HG02884 (cell line): ENCODE measurements around the gene GATA1.
A peak's percentile ranks its signal among the peaks of the same experiment; 100 is the strongest.

Source experiments
- ATAC-seq: cut with Tn5 transposase; IDR thresholded peaks from one replicate; pipeline ENCODE4 v1.9.1; 2021; ENCODE audit warnings: mild to moderate bottlenecking, moderate library complexity; ENCODE audit not compliant: unreplicated experiment

The GATA1 gene

DNA sequence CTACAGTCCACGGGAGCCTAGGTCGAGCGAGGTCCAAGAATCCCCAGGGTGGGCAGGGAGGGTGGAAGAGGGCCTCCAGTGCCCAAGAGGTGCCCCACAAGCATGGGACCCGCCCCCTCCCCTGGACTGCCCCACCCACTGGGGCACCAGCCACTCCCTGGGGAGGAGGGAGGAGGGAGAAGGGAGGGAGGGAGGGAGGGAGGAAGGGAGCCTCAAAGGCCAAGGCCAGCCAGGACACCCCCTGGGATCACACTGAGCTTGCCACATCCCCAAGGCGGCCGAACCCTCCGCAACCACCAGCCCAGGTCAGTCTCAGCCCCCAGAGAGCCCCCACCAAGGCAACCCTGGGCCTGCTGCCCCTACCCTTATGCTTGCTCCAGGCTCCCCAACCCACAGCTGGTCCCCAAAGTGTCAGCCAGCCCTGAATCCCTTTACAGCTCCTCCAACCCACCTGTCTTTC, at the start of gene GATA1:
GATA1 (plus strand) TSS at position 250 of the 460 bp plus-strand sequence. CDS start 4,520 bp downstream, outside the sequence.
- ATAC-seq, result no peak

DNA sequence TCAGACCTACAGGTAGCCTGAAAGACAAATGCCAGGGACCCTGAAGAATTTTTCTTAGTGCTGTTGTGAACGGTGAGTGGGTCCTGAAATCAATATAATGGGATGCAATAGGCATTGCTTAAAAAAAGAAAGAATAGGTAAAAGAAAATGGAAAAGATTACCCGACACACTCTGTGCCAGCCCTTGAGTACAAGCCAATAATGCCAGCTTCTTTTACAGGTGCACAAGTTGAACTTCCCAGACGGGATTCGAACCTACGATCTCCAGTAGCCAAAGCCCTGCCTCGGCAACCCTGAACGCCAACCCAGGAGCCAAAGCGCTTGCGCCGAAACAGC, 49.5 kb upstream of the GATA1 start:
- no peak for ATAC-seq

- ATAC-seq, result peak; percentile 98
These were observed 49.0 kb upstream of the GATA1 start for GRCh38 chrX:48737213-48737938.

DNA sequence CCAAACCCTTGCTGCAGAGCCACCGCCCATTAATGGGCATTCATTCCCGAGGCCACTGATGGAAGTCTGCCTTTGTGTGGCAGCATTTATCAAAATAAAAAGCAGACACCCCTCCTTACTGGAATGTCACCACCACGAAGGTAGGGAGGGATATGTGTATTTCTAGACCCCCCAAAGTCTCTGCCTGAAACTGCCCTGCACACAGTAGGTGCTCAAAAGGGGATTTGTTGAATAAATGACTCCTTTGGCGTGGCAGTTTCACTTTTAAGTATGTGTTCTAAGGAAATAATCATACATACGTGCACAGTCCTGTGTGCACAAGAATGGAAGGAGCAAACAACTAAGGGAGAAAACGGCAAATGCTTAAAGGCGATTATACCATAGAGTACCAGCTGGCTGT, 48.5 kb upstream of the GATA1 start:
- no peak for ATAC-seq

DNA sequence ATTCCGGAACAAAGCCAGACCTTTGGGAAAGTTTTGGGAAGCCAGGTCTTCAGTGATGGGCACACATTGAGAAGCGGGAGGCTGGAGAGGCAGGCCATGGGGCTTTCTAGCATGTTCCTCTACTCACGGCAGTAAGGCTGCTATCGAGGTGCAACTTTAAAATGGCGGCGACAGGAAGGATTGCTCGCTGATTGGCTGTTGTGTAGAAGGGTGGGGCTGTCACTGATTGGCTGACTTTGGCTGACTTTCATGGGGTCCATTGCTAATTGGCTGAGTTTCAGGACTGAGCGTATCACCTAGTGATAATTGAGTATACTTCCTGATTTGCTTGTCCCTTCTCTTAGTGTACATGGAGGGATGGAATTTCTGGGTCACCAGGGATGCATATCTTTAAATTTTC, 44.6 kb upstream of the GATA1 start:
- no peak for ATAC-seq

- no peak for ATAC-seq
These were observed 41.2 kb upstream of the GATA1 start for GRCh38 chrX:48745222-48745621.

DNA sequence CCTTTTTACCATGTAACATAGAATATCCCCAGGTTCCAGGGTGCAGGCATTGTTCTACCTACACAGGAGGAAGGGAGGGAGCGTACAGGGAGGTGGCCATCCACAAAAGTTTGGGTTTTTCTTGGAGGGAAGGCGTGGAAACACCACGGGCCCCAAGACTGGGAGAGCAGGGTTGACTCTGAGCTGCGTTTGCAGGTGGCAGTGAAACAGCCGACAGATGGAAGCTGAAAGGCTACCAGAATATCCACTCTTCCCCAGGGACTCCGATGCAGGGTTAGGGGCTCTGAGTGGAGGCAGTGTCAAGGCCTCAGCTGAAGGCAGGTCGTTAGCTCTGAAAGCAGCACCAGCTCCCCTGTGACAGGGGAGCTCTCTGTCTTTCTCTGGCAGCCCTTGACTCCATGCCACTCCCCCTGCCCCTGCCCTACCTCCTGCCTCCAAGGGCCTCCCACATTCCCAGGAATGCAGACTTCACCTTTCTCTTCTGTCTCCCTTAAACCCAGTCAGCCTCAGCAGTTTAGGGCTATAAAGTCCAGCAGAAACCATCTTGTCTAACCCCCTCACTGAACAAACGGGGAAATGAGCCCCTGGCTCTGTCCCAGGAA, 38.9 kb upstream of the GATA1 start:
- ATAC-seq, result no peak

DNA sequence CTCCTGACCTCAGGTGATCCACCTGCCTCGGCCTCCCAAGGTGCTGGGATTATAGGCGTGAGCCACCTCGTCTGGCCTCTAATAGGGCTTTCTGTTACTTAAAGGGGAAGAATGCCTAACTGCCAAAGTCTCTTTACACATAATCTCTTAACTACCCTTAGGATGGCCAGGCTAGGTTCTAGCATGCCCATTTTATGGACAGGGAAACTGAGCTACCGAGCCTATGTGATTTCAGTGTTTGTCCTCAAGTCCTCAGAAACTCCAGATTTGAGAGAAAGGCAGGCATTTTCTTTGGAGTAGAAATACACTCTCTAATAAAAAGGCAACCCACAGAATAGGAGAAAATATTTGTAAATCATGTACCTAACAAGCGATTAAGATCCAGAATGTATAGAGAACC, 37.2 kb upstream of the GATA1 start:
- ATAC-seq, result no peak

DNA sequence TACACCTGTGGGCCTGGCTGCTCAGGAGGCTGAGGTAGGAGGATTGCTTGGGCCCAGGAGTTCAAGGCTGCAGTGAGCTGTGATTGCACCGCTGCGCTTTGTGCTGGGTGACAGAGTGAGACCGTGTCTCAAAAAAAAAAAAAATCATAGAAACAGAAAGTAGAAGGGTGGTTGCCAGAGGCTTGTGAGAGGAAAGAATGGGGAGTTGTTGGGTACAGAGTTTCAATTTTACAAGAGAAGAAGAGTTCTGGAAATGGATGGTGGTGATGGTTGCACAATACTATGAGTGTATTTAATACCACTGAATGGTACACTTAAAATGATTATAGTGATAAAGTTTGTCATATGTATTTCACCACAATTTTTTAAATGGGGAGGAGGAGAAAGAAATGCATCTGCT, 35.0 kb upstream of the GATA1 start:
- ATAC-seq, result no peak

GRCh38 chrX:48752498-48752897, 33.9 kb upstream of the GATA1 start:
- no peak for ATAC-seq

DNA sequence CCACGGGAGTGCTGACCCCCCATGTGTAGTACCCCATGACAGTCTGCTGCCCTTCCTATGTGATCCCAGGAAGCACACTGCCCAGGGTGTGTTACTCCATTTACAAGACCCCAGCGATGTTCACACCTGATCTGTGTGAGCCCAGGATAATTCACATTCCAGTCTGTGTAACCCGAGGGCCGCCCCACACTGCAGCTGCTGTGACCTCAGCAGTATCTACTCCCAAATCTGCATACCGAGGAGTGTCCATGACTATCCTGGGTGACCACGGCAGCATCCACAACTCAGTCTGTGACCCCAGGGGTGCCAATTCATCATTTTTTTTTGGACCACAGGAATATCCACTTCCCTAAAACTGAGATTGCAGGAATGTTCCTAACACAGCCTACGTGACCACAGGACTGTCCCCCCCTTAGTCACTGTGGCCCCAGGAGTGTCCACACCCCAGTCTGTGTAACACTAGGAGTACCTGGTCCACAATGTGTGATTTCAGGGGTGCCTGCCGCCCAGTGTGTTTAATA, 32.6 kb upstream of the GATA1 start:
- ATAC-seq, result no peak

DNA sequence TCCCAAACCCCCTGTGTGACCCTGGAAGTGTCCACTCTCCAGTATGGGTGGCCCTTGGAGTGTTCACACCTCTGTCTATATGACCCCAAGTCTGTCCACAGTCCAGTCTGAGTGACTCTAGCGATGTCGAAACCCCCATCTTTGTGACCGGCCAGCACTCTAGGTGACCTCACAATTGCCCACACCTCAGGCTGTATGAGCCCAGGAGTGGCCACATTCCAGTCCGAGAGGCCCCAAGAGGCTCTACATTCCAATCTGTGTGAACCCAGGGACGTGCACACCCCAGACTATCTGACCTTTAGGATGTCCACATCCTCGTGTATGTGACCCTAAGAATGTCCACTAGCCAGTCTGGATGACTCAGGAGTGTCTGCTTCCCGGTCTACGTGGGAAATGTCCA, 32.2 kb upstream of the GATA1 start:
- no peak for ATAC-seq

GRCh38 chrX:48761674-48762471, 24.5 kb upstream of the GATA1 start, which contains the start of gene GLOD5:
Gene GLOD5, plus strand, starts transcription at chrX:48761747. Its CDS starts 44 bp downstream, at chrX:48761791.
- ATAC-seq, result no peak

DNA sequence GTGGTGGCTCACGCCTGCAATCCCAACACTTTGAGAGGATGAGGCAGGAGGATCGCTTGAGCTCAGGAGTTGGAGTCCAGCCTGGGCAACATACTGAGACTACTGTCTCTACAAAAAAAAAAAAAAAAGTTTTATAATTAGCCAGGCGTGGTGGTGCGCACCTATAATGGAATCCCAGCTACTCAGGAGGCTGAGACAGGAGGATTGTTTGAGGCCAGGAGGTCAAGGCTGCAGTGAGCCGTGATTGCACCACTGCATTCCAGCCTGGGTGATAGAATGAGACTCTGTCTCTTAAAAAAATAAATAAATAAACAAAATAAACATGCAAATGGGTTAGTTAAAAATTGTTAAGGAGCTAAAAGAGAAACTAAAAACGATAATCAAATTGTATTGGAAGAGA, 17.2 kb upstream of the GATA1 start:
- ATAC-seq, result no peak

DNA sequence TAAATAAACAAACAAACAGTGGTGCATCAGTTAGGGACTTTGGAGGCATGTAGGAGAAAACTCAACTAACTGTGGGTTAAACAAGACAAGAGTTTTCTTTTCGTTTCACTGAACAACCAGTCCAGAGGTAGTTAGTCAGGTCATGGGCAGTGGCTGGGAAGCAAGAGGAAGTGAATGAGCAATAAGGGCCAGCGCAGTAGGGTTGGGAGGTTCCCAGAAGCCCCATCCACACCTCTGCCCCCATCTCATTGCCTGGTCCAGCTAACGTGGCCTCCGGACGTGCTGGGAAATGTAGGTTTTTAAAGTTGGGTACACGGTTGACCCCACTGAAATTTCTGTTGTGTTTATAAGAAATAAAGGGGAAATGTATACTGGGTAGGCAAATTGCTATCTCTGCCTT, 16.1 kb upstream of the GATA1 start:
- no peak for ATAC-seq

DNA sequence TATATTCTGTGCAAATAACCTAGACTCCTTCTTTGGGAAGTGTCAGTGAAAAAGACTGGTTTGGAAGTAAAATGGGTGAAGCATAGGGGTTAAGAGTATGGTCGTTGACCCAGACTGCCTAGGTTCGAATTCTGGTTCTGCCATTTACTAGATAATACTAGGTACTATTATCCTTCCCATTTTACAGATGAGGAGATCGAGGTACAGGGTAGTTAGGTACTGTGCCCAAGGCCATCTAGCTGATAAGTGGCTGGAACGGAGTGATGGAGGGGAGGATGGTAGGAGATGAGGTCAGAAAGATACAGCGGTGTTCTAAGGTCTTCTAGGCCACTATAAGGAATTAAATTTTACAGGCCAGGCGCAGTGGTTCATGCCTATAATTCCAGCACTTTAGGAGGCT, 13.8 kb upstream of the GATA1 start:
- ATAC-seq, result no peak

DNA sequence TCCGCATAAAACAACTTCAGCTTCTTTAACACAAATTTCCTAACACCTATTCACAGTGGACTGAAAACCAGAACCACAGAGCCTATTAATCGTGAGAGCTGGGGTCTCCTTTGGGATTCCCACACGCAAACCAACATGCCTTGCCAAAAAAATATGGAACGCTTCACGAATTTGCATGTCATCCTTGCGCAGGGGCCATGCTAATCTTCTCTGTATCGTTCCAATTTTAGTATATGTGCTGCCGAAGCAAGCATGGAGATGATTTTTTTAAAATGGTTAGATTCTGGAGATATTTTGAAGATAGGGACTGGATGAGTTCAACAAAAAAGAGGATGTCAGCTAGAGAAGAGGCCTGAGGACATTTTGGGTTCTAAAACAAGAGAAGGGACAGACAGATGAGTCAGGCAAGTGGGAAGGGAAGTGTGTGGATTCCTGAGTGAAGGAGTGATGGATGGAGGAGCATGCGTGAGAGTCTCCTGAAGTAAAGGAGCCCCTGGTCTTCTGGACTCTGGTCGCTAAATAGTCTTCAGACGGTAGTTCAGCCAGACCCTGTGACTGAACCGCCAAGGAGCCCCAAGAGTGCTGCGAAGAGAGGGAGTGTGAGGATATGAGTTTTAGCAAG, 9.5 kb upstream of the GATA1 start:
- no peak for ATAC-seq

- ATAC-seq, result no peak
These were observed 7.0 kb upstream of the GATA1 start for GRCh38 chrX:48779399-48779798.

DNA sequence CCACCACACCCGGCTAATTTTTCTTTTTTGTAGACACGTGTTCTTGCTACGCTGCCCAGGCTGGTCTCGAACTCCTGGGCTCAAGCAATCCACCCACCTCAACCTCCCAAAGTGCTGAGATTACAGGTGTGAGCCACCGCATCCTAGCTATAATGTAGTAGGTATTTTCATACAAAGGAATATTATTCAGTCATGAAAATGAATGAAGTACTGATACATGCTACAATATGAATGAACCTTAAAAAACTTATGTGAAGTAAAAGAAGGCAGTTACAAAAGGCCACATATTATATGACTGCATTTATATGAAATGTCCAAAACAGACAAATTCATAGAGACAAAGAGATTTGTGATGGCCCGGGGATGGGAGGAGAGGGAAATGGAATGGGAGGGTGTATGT, 4.7 kb upstream of the GATA1 start:
- no peak for ATAC-seq

- ATAC-seq, result no peak
These were observed 4.2 kb upstream of the GATA1 start for GRCh38 chrX:48782216-48782615.

DNA sequence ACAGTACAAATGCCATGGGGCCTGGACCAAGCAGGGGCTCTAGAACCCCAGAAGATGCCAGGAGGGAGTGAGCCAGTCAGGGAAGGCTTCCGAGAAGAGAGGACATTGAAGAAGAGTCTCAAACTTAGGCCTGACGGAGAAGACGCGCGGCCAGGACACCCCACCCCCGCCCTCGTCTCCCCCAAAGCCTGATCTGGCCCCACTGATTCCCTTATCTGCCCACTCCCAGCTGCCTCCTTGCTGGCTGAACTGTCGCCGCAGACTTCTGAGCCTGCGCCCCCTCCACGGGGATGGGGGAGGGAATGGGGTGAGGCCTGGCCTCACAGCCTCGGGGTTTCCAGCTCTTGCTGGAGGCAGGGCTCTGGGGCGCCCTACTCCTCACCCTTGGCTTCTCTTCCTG, 3.6 kb upstream of the GATA1 start:
- ATAC-seq, result no peak
